GM23338 (cell line): ENCODE results near the gene EFS. TPM values are rescaled to one million over a fixed set of nuclear protein-coding genes. Genes with fewer than 3 reads are reported as not detected.

Experiments used
- ATAC-seq: fragments of 200-7000 bp; cut with Tn5 transposase; 3 replicates; pipeline ENCODE4 v1.9.1; 2020
- DNase-seq: peaks from one replicate; pipeline ENCODE4 v3.0.0-alpha.2; 2015; ENCODE audit warnings: low spot score
- H2AFZ ChIP-seq: fragments of 200-600 bp; sonication (generic); 2 replicates; pipeline ENCODE4 v1.8.0; 2016; ENCODE audit warnings: antibody characterized with exemption, mild to moderate bottlenecking, moderate library complexity
- H3F3A ChIP-seq: fragments of 200-600 bp; sonication (generic); replicated peaks from 2 replicates; pipeline ENCODE4 v1.8.0; 2017; ENCODE audit warnings: antibody characterized with exemption, mixed run types, low read depth
- H3K27ac ChIP-seq: fragments of 200-600 bp; sonication (generic); 2 replicates; pipeline ENCODE4 v1.6.1; 2016; ENCODE audit warnings: low read depth
- H3K27me3 ChIP-seq: fragments of 200-600 bp; sonication (generic); 2 replicates; pipeline ENCODE4 v1.8.0; 2016; ENCODE audit warnings: mild to moderate bottlenecking, mixed run types, moderate library complexity; ENCODE audit not compliant: insufficient read depth
- H3K36me3 ChIP-seq: fragments of 200-600 bp; sonication (generic); 2 replicates; pipeline ENCODE4 v1.8.0; 2016; ENCODE audit warnings: mild to moderate bottlenecking; ENCODE audit not compliant: insufficient read depth
- H3K4me1 ChIP-seq: fragments of 200-600 bp; sonication (generic); 2 replicates; pipeline ENCODE4 v1.8.0; 2016; ENCODE audit warnings: mild to moderate bottlenecking, moderate library complexity; ENCODE audit not compliant: insufficient read depth
- H3K4me2 ChIP-seq: fragments of 200-600 bp; sonication (generic); 2 replicates; pipeline ENCODE4 v1.7.1; 2017; ENCODE audit warnings: mixed run types
- H3K4me3 ChIP-seq: fragments of 200-600 bp; sonication (generic); 2 replicates; pipeline ENCODE4 v1.6.1; 2016; ENCODE audit warnings: mixed run types
- H3K79me2 ChIP-seq: fragments of 200-600 bp; sonication (generic); replicated peaks from 2 replicates; pipeline ENCODE4 v1.8.0; 2017; ENCODE audit warnings: mild to moderate bottlenecking; ENCODE audit not compliant: insufficient read depth
- H3K9me2 ChIP-seq: fragments of 200-600 bp; sonication (generic); 2 replicates; pipeline ENCODE4 v1.8.0; 2017; ENCODE audit not compliant: insufficient read depth
- H4K20me1 ChIP-seq: fragments of 200-600 bp; sonication (generic); replicated peaks from 2 replicates; pipeline ENCODE4 v1.8.0; 2017; ENCODE audit warnings: mild to moderate bottlenecking; ENCODE audit not compliant: insufficient read depth
- H3K27ac Mint-ChIP-seq: 2 replicates; pipeline ENCODE4 v1.8.0; 2020; ENCODE audit warnings: inconsistent platforms, mild to moderate bottlenecking, moderate library complexity, mixed read lengths
- H3K27me3 Mint-ChIP-seq: 3 replicates; pipeline ENCODE4 v1.8.0; 2022; ENCODE audit warnings: low read depth, mild to moderate bottlenecking, moderate library complexity, mixed read lengths, inconsistent platforms; ENCODE audit not compliant: insufficient read depth, poor library complexity
- H3K36me3 Mint-ChIP-seq: 3 replicates; pipeline ENCODE4 v1.8.0; 2021; ENCODE audit warnings: low read depth, mild to moderate bottlenecking, inconsistent platforms, moderate library complexity, mixed read lengths
- H3K4me1 Mint-ChIP-seq: 3 replicates; pipeline ENCODE4 v1.8.0; 2020; ENCODE audit warnings: mild to moderate bottlenecking, inconsistent platforms, mixed read lengths
- H3K4me3 Mint-ChIP-seq: 3 replicates; pipeline ENCODE4 v1.8.0; 2021; ENCODE audit warnings: moderate library complexity, mild to moderate bottlenecking, inconsistent platforms, mixed read lengths
- H3K9me3 Mint-ChIP-seq: 3 replicates; pipeline ENCODE4 v1.8.0; 2020; ENCODE audit warnings: moderate library complexity, mild to moderate bottlenecking, inconsistent platforms, mixed read lengths
- CREB1 ChIP-seq: fragments of 250-450 bp; sonication (Bioruptor Pico); IDR thresholded peaks from 2 replicates; pipeline ENCODE4 v1.5.0; 2020; ENCODE audit warnings: low read depth, mild to moderate bottlenecking, moderate library complexity
- EZH2 ChIP-seq: fragments of 200-600 bp; sonication (generic); IDR thresholded peaks from one replicate; pipeline ENCODE4 v1.8.0; 2017; ENCODE audit warnings: antibody characterized with exemption, mild to moderate bottlenecking, low read depth; ENCODE audit not compliant: unreplicated experiment
- EZH2phosphoT487 ChIP-seq: fragments of 200-600 bp; sonication (generic); IDR thresholded peaks from one replicate; pipeline ENCODE4 v1.8.1; 2018; ENCODE audit warnings: antibody characterized with exemption; ENCODE audit not compliant: unreplicated experiment
- JUNB ChIP-seq: IDR thresholded peaks from one replicate; pipeline ENCODE4 v1.6.1; 2016; ENCODE audit warnings: antibody characterized with exemption; ENCODE audit not compliant: unreplicated experiment
- NANOG ChIP-seq: IDR thresholded peaks from 2 replicates; pipeline ENCODE4 v1.6.1; 2016; ENCODE audit warnings: antibody characterized with exemption, borderline replicate concordance
- STAT1 ChIP-seq: IDR thresholded peaks from one replicate; pipeline ENCODE4 v1.6.1; 2016; ENCODE audit warnings: antibody characterized with exemption; ENCODE audit not compliant: unreplicated experiment
- ZNF114 ChIP-seq: fragments of 250-450 bp; sonication (Bioruptor Pico); IDR thresholded peaks from 2 replicates; pipeline ENCODE4 v1.5.0; 2020; ENCODE audit warnings: mild to moderate bottlenecking, moderate library complexity
- ZNF331 ChIP-seq: fragments of 250-450 bp; sonication (Bioruptor Pico); IDR thresholded peaks from 2 replicates; pipeline ENCODE4 v1.5.0; 2020; ENCODE audit warnings: low read depth, mild to moderate bottlenecking, moderate library complexity
- polyA plus RNA-seq: library from polyadenylated mRNA; unstranded; fragments of >200 nt; fragmentation: Nextera tagmentation; extraction: Ambion mirVana; gene quantifications from 2 replicates; pipeline ENCODE4 v1.2.1, GENCODE V29; 2016
- total RNA-seq: library from RNA; depleted of rRNA; stranded (reverse); fragments of >200 nt; shearing (Covaris generic); gene quantifications from 2 replicates; pipeline ENCODE4 v1.2.3, GENCODE V29; 2014
- TF ChIP-seq, protein P1 (sequence below): IDR thresholded peaks from 2 replicates; pipeline ENCODE4 v1.6.1; 2016; ENCODE audit warnings: antibody characterized with exemption
- TF ChIP-seq, protein P2 (sequence below), 2 experiments: fragments of 200-600 bp in 1 of 2; sonication (generic) in 1 of 2; conservative IDR thresholded peaks; 2 replicates each; pipeline versions ENCODE4 v1.5.1 to v1.6.1; 2016 to 2017; ENCODE audit warnings: antibody characterized with exemption in 2 of 2, low read depth in 2 of 2, mild to moderate bottlenecking in 2 of 2, moderate library complexity in 1 of 2

Gene EFS
- total and polyA plus RNA-seq, 2 experiments from 2014 or later = 5.1 to 18.9 TPM

GRCh38 chr14:23362200-23362599 is 2.8 kb downstream of the EFS start:
- peaks cover 3% of the 10 kb centered on the region; the same call in 1 of the 2 replicates for H4K20me1 ChIP-seq
- H3K4me3 ChIP-seq = no peak overlapping the region
- DNase-seq (peak; percentile 49), ATAC-seq (no peak)
- H3K9me2 ChIP-seq = no peaks in the 10 kb centered on the region
- no peak overlapping the region for H3K27ac ChIP-seq
- no peaks in the 10 kb centered on the region for H3K36me3 ChIP-seq
- H3K4me3 Mint-ChIP-seq = 0 out of 3 replicates have a peak overlapping the region, but pooled peaks have one; percentile 16
- TF ChIP-seq, protein P1, sequence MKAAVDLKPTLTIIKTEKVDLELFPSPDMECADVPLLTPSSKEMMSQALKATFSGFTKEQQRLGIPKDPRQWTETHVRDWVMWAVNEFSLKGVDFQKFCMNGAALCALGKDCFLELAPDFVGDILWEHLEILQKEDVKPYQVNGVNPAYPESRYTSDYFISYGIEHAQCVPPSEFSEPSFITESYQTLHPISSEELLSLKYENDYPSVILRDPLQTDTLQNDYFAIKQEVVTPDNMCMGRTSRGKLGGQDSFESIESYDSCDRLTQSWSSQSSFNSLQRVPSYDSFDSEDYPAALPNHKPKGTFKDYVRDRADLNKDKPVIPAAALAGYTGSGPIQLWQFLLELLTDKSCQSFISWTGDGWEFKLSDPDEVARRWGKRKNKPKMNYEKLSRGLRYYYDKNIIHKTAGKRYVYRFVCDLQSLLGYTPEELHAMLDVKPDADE = no peak
- TF ChIP-seq JUNB (no peak), CREB1 (CRISPR knock-in tag) (no peak)
- TF ChIP-seq, protein P2, sequence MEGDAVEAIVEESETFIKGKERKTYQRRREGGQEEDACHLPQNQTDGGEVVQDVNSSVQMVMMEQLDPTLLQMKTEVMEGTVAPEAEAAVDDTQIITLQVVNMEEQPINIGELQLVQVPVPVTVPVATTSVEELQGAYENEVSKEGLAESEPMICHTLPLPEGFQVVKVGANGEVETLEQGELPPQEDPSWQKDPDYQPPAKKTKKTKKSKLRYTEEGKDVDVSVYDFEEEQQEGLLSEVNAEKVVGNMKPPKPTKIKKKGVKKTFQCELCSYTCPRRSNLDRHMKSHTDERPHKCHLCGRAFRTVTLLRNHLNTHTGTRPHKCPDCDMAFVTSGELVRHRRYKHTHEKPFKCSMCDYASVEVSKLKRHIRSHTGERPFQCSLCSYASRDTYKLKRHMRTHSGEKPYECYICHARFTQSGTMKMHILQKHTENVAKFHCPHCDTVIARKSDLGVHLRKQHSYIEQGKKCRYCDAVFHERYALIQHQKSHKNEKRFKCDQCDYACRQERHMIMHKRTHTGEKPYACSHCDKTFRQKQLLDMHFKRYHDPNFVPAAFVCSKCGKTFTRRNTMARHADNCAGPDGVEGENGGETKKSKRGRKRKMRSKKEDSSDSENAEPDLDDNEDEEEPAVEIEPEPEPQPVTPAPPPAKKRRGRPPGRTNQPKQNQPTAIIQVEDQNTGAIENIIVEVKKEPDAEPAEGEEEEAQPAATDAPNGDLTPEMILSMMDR (conservative IDR thresholded peaks at IDR 0.05; ENCODE audit: low read depth in 2 of 2) = peak; percentile 32 to 42
- H2AFZ ChIP-seq = no peak overlapping the region
- peaks cover 6% of the 10 kb centered on the region; the same call in 1 of the 2 replicates for H3K79me2 ChIP-seq
- peaks cover 28% of the 10 kb centered on the region for H3K27me3 Mint-ChIP-seq
- H3K4me1 ChIP-seq = peaks cover 29% of the 10 kb centered on the region
- H3K4me1 Mint-ChIP-seq = peaks cover 41% of the 10 kb centered on the region
- no peaks in the 10 kb centered on the region; the same call in 2 of the 3 replicates for H3K9me3 Mint-ChIP-seq
- peaks cover 27% of the 10 kb centered on the region for H3K36me3 Mint-ChIP-seq
- H3K4me2 ChIP-seq = no peak overlapping the region
- no peak overlapping the region for H3K27ac Mint-ChIP-seq
- H3F3A ChIP-seq = peaks cover 16% of the 10 kb centered on the region
- peaks cover 21% of the 10 kb centered on the region for H3K27me3 ChIP-seq

- H3K4me1 Mint-ChIP-seq = peaks cover 36% of the 10 kb centered on the region
- DNase-seq = no peak
- TF ChIP-seq, protein P2 (conservative IDR thresholded peaks at IDR 0.05; ENCODE audit: low read depth in 2 of 2) = no peak
- TF ChIP-seq ZNF114 (CRISPR knock-in tag) = no peak
- TF ChIP-seq CREB1 (CRISPR knock-in tag) = no peak
- no peak for TF ChIP-seq ZNF331 (CRISPR knock-in tag)
- no peak for TF ChIP-seq EZH2phosphoT487
- TF ChIP-seq STAT1 = no peak
- no peak for TF ChIP-seq NANOG
- TF ChIP-seq, protein P1 = no peak
- no peak for TF ChIP-seq EZH2
- H3K36me3 Mint-ChIP-seq = peaks cover 27% of the 10 kb centered on the region
- Histone ChIP-seq H3K4me1 (peaks cover 24% of the 10 kb centered on the region), H3K27me3 (peaks cover 16% of the 10 kb centered on the region), H3F3A (peaks cover 12% of the 10 kb centered on the region), H2AFZ (no peak overlapping the region), H3K9me2 (no peaks in the 10 kb centered on the region), H3K36me3 (no peaks in the 10 kb centered on the region), H3K79me2 (peaks cover 6% of the 10 kb centered on the region; the same call in 1 of the 2 replicates), H3K27ac (no peak overlapping the region), H4K20me1 (peaks cover 3% of the 10 kb centered on the region; the same call in 1 of the 2 replicates), H3K4me2 (no peak overlapping the region), H3K4me3 (no peak overlapping the region)
- no peaks in the 10 kb centered on the region; the same call in 2 of the 3 replicates for H3K9me3 Mint-ChIP-seq
- no peak overlapping the region for H3K27ac Mint-ChIP-seq
- H3K4me3 Mint-ChIP-seq = no peak overlapping the region; the same call in 2 of the 3 replicates
- no peak for ATAC-seq
- peaks cover 25% of the 10 kb centered on the region for H3K27me3 Mint-ChIP-seq
These were observed 3.2 kb downstream of the EFS start for GRCh38 chr14:23361763-23362162.
